Medulla oblongata (tissue), 1 donor: Measurements from ENCODE around the gene P4HA3.
"Not testable (repeated sequence)": the region's sequence is repeated elsewhere in the genome, so short reads cannot be mapped to it uniquely, and the experiment has no call there.

Experiments
- DNase-seq: peaks from one replicate; pipeline ENCODE4 v3.0.0-alpha.2; 2015; ENCODE audit errors: extremely low spot score

P4HA3 gene

GRCh38 chr11:74311352-74311926 lies at the start of gene P4HA3:
Gene P4HA3 (minus strand): TSS chr11:74311640. CDS start chr11:74311611, 29 bp downstream.
- no peak for DNase-seq

DNA sequence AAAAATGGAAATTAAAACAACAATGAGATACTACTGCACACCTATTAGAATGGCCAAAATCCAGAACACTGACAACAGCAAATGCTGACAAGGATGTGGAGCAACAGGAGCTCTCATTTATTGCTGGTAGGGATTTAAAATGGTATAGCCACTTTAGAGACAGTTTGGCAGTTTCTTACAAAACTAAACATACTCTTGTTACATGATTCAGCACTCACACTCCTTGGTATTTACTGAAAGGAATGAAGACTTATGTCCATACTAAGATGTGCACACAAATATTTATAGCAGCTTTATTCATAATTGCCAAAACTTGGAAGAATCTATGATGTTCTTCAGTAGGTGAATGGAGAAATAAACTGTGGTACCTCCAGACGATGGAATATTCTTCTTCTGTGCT lies 46.0 kb upstream of the P4HA3 start:
- DNase-seq = no peak

GRCh38 chr11:74355626-74356025 lies 44.2 kb upstream of the P4HA3 start:
- DNase-seq = no peak

DNA sequence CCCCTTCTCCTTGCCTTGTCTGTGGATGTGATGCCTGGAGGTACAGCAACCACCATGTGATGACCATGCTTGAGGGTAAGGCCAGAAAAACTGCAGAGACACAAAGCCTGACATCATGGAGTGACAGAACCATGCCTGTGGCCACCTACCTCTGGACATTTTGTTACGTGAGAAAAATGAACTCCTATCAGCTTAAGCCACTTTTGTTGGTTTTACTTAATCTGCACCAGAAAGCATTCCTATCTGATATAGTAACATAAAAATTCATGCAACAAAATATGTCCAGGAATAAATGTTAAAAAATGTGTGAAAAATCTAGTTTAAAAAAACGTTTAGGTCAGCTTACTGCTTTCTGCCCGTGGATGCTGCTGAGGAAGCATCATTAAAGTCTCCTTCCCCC lies 42.6 kb upstream of the P4HA3 start:
- DNase-seq = no peak

GRCh38 chr11:74347381-74347780 lies 35.9 kb upstream of the P4HA3 start:
- no peak for DNase-seq

GRCh38 chr11:74345420-74345819 lies 34.0 kb upstream of the P4HA3 start:
- no peak for DNase-seq

- no peak for DNase-seq
Measured at GRCh38 chr11:74341921-74342320, 30.5 kb upstream of the P4HA3 start.

- DNase-seq = no peak
Measured at GRCh38 chr11:74339619-74340018, 28.2 kb upstream of the P4HA3 start.

- no peak for DNase-seq
Measured at GRCh38 chr11:74338963-74339362, 27.5 kb upstream of the P4HA3 start.

DNA sequence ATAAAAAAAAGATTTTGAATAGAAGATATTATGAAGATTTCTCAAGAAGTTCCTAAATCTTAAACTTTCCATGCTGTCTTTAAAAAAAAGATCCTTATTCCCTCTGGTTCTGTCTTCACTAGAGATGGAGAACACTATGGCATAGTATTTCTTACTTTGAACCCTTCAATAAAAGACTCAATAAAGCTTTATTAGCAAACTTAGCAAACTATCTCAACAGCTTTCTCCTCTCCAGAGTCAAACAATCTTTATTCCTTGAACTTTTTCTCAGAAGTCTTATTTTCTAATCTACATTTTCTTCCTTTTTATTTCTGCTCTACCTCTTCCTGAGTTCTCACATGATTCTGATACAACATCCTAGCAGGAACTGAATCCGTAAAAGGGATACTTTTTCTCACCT lies 21.8 kb upstream of the P4HA3 start:
- no peak for DNase-seq

- DNase-seq = no peak
Measured at GRCh38 chr11:74332291-74332690, 20.9 kb upstream of the P4HA3 start.

DNA sequence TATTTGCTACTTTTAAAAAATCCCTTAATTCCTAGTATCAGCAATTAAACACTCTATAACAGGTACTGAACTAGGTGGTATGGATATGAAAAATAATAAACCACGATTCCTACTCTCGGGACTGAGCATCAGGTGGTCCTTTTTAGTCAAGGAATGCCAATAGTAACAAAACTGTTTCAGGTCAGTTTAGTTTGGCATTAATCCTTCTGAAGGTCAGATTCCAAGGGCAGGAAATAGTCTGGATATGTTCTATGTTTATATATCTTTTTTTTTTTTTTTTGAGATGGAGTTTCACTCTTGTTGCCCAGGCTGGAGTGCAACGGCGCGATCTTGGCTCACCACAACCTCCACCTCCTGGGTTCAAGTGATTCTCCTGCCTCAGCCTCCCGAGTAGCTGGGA lies 19.6 kb upstream of the P4HA3 start:
- not testable (repeated sequence) for DNase-seq

- no peak for DNase-seq
Measured at GRCh38 chr11:74330075-74330858, 18.8 kb upstream of the P4HA3 start.

DNA sequence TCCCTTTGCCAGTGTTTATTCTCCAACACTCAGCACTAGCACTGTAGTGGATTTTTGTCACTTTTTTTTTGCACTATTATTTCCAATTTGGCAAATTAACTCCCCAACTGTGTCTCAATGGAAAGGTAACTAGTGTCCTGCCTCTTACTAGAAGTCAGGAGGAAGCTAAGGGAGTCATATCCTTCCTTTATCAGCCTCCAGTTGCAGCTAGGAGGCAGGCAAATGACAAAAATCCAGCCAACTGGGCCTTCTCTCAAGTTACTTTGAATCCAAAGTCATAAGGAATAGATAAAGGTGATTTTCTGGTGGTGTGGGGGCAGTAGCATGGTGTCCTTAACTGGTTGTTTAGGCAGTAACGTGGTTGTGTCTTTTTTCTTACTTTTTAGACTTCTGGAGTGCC lies 15.6 kb upstream of the P4HA3 start:
- no peak for DNase-seq

DNA sequence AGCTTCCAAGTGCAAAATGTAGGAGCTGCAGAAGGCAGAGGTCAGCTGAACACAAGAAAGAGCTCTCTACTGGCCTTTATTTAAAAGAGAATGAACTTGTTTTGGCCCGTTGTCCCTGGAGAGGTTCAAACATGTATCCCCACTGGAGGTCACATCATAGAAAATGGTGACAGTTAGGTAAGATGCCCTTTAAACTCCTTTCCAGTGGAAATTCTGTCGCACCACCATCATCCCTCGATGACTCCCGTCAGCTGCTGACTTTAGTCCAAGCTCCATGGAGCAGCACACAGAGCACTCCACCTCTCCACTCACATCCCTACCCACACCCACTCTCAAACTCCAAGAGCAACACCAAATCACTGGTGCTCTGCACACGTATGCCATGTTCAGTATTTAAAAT lies 15.2 kb upstream of the P4HA3 start:
- DNase-seq = no peak

GRCh38 chr11:74325649-74326645 lies 14.5 kb upstream of the P4HA3 start:
- peak; percentile 82 for DNase-seq

- DNase-seq = peak; percentile 8
Measured at GRCh38 chr11:74322667-74323066, 11.2 kb upstream of the P4HA3 start.

- peak; percentile 35 for DNase-seq
Measured at GRCh38 chr11:74321487-74322188, 10.2 kb upstream of the P4HA3 start.

DNA sequence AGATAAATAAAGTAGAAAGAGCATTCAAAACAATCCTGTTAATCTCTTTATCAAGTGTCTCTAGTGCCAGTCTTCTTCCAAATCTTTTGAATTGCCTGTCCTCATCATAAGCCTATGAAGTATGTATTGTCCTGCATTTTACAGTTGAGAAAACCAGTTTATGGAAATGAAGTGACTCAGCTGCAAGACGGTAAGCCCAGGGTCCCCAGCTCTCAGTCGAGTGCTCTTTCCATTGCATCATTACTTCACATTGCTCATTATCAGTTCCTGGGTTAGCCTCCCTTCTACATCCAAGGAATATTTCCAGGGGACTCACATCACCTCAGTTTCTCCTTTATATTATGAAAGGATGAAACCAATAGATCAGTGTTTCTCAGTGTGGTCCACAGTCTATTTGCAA lies 9.1 kb upstream of the P4HA3 start:
- no peak for DNase-seq

DNA sequence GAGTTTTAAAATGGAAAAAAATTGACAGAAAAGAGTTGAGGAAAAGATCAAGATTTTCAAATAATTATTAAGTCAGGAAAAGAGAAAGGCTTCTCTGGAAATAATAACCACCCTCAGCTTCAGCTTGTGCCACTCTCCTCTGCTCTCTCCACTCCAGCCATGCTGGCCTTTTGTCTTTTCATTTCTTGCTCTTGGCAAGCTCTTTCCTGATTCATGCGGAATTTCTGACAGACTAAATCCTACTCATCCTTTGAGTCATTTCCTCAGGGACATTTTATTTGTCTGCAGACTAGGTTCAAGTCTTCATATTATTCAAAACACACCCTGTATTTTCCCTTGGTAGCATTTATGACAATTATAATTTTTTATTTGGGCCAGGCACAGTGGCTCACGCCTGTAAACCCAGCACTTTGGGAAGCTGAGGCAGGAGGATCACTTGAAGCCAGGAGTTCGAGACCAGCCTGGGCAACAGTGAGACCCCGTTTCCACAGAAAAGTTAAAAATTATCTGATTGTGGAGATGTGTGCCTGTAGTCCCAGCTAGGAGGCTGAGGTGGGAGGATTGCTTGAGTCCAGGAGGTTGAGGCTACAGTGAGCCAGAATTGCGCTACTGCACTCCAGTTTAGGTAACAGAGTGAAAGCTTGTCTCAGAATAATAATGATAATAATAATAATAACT lies 7.8 kb upstream of the P4HA3 start:
- DNase-seq = no peak
